ENCODE data around the gene MEF2B.

GRCh38 chr19:19176950-19177349, 6.9 kb upstream of the MEF2B start:
- TF ChIP-seq, protein P1, sequence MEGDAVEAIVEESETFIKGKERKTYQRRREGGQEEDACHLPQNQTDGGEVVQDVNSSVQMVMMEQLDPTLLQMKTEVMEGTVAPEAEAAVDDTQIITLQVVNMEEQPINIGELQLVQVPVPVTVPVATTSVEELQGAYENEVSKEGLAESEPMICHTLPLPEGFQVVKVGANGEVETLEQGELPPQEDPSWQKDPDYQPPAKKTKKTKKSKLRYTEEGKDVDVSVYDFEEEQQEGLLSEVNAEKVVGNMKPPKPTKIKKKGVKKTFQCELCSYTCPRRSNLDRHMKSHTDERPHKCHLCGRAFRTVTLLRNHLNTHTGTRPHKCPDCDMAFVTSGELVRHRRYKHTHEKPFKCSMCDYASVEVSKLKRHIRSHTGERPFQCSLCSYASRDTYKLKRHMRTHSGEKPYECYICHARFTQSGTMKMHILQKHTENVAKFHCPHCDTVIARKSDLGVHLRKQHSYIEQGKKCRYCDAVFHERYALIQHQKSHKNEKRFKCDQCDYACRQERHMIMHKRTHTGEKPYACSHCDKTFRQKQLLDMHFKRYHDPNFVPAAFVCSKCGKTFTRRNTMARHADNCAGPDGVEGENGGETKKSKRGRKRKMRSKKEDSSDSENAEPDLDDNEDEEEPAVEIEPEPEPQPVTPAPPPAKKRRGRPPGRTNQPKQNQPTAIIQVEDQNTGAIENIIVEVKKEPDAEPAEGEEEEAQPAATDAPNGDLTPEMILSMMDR (IDR thresholded peaks at IDR 0.05; ENCODE audit: borderline replicate concordance, extremely low read depth, low read length, poor library complexity, severe bottlenecking) = no peak
- no peak for TF ChIP-seq EZH2 (IDR thresholded peaks at IDR 0.05; ENCODE audit: borderline replicate concordance, low read depth, low read length, severe bottlenecking)
